Chondrocyte (in vitro differentiated cells): ENCODE measurements around the gene GAL3ST1. TPM values are rescaled to one million over a fixed set of nuclear protein-coding genes. Genes with fewer than 3 reads are reported as not detected.
A peak's percentile ranks its signal among the peaks of the same experiment; 100 is the strongest.

Experiments used
- DNase-seq: peaks from one replicate; pipeline ENCODE4 v3.0.0; 2021; ENCODE audit warnings: mixed read lengths, low spot score
- H3K27ac Mint-ChIP-seq: one replicate; pipeline ENCODE4 v1.8.0; 2021; ENCODE audit warnings: mild to moderate bottlenecking, moderate library complexity, mixed read lengths; ENCODE audit not compliant: unreplicated experiment
- H3K27me3 Mint-ChIP-seq: 2 replicates; pipeline ENCODE4 v1.8.0; 2021; ENCODE audit warnings: low read depth, mixed read lengths
- H3K36me3 Mint-ChIP-seq: 2 replicates; pipeline ENCODE4 v1.8.0; 2021; ENCODE audit warnings: low read depth, mixed read lengths
- H3K4me1 Mint-ChIP-seq: 2 replicates; pipeline ENCODE4 v1.8.0; 2021; ENCODE audit warnings: low read depth, mild to moderate bottlenecking, mixed read lengths
- H3K4me3 Mint-ChIP-seq: one replicate; pipeline ENCODE4 v1.8.0; 2021; ENCODE audit warnings: mild to moderate bottlenecking, moderate library complexity, mixed read lengths; ENCODE audit not compliant: unreplicated experiment
- H3K9me3 Mint-ChIP-seq: 2 replicates; pipeline ENCODE4 v1.8.0; 2021; ENCODE audit warnings: low read depth, mixed read lengths
- CTCF ChIP-seq: fragments of 200-600 bp; sonication (generic); IDR thresholded peaks from 2 replicates; pipeline ENCODE4 v1.5.0; 2021; ENCODE audit warnings: antibody characterized with exemption, mild to moderate bottlenecking, moderate library complexity
- total RNA-seq: library from RNA; stranded (reverse); gene quantifications from 3 replicates; pipeline ENCODE4 v1.2.1, GENCODE V29; 2021

Gene GAL3ST1
- total RNA-seq, 1 donor from 2014 or later: 3.9 TPM

DNA sequence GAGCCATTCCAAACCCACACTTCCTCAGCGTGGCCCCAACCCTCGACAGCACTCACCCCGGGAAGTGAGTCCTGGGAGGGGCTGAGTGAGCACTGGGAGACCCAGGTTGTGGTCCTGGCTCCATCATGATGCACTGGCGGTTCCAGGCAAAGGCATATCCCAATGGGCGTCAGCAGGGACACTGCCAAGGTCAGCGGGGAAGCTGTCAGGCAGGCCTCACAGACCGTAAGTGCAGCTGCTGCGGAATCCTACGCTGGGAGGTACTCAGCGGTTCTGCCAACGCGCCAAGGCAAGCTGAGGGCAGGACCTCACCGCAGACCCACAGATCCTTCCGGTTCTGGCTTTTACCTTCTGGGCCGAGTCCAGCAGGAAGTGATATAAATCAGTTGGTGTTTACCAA lies 1.4 kb upstream of the GAL3ST1 start:
- Mint-ChIP-seq H3K27me3 (peaks cover 2% of the 10 kb centered on the region), H3K4me1 (peaks cover 18% of the 10 kb centered on the region), H3K9me3 (no peaks in the 10 kb centered on the region), H3K36me3 (peaks cover 36% of the 10 kb centered on the region), H3K27ac (no peak overlapping the region), H3K4me3 (no peak overlapping the region)
- DNase-seq: no peak
- no peak for TF ChIP-seq CTCF

DNA sequence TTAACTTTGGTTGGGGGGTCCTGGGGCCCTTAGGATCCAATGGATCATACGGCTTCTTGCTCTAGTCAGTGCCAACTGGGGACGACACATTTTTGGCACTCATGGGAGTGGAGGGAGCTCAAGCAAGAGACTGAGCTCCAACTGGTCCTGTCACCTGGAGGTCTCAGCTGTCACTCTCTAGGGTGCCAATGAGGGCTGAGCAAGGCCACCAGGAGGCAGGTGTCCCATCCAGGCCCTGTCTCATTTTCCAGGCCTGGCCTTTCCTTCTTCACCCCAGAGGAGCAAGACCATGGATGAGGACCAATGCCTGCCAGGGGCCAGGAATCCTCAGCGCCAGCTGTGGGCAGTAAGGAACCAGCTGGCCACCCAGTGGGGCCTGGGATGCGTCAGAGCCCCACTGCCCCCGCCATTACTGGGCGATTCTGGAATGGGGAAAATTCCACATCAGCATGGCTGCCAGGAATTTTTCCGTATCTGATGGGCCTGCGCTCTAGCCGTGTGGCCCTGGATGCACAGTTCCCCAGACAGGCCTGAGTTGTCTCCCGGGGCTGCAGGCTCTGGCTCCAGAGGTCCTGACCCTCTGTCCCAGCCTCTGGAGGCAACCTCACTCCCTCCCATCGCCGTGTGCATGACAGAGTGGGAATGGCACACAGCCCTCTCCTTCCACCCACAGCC lies 669 bp upstream of the GAL3ST1 start:
- Mint-ChIP-seq H3K9me3 (no peaks in the 10 kb centered on the region), H3K4me3 (peak overlapping the region; percentile 60), H3K27ac (no peak overlapping the region)

GRCh38 chr22:30573594-30574094 lies 821 bp downstream of the GAL3ST1 start:
- peaks cover 18% of the 10 kb centered on the region for H3K4me1 Mint-ChIP-seq
- H3K36me3 Mint-ChIP-seq: peaks cover 19% of the 10 kb centered on the region
- no peak overlapping the region for H3K27ac Mint-ChIP-seq
- H3K27me3 Mint-ChIP-seq: peaks cover 4% of the 10 kb centered on the region
- no peak overlapping the region for H3K4me3 Mint-ChIP-seq
- DNase-seq: no peak
- no peak for TF ChIP-seq CTCF
- no peaks in the 10 kb centered on the region for H3K9me3 Mint-ChIP-seq

More for the DNA sequence above, 669 bp upstream of the GAL3ST1 start:
- peak; percentile 42 for TF ChIP-seq CTCF
- peaks cover 33% of the 10 kb centered on the region for H3K36me3 Mint-ChIP-seq
- peaks cover 18% of the 10 kb centered on the region for H3K4me1 Mint-ChIP-seq
- no peak for DNase-seq
- H3K27me3 Mint-ChIP-seq: peaks cover 3% of the 10 kb centered on the region

GRCh38 chr22:30572840-30573593 lies 1.4 kb downstream of the GAL3ST1 start:
- DNase-seq: no peak
- Mint-ChIP-seq H3K4me3 (no peak overlapping the region), H3K27ac (no peak overlapping the region), H3K36me3 (peaks cover 17% of the 10 kb centered on the region), H3K27me3 (peaks cover 4% of the 10 kb centered on the region), H3K9me3 (no peaks in the 10 kb centered on the region), H3K4me1 (peaks cover 18% of the 10 kb centered on the region)
- no peak for TF ChIP-seq CTCF

GRCh38 chr22:30572210-30572609 lies 2.3 kb downstream of the GAL3ST1 start:
- Mint-ChIP-seq H3K9me3 (no peaks in the 10 kb centered on the region), H3K27ac (no peak overlapping the region), H3K36me3 (peaks cover 12% of the 10 kb centered on the region), H3K4me3 (no peak overlapping the region), H3K27me3 (peaks cover 7% of the 10 kb centered on the region), H3K4me1 (peaks cover 18% of the 10 kb centered on the region)
- TF ChIP-seq CTCF: no peak
- no peak for DNase-seq
